Measurements from ENCODE around the gene CHGA.

CHGA gene

DNA sequence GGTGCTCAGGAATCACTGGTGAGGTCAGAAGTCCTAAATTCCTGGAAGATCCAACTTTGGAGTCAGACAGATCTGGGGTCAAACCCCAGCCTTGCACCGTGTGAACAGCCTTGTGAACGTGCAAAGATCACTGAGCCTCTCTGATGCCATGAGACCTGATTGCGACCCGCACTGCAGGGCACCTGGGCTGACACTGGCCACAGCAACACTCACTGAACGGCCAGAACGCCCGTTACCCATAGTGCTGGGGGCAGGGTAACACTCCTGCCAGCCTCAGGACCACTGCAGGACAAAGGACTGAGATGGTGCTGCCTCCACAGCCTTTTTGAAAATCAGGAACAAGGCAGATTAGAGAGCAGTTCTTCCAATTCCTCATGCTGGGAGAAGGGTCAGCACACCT lies 28.3 kb downstream of the CHGA start:
- no peak overlapping the region for H3K4me3 ChIP-seq (ENCODE audit: low read depth, low read length)
- no peak for DNase-seq (ENCODE audit: low read depth)
- TF ChIP-seq CTCF (conservative IDR thresholded peaks at IDR 0.05; ENCODE audit: low read depth, low read length) = no peak

DNA sequence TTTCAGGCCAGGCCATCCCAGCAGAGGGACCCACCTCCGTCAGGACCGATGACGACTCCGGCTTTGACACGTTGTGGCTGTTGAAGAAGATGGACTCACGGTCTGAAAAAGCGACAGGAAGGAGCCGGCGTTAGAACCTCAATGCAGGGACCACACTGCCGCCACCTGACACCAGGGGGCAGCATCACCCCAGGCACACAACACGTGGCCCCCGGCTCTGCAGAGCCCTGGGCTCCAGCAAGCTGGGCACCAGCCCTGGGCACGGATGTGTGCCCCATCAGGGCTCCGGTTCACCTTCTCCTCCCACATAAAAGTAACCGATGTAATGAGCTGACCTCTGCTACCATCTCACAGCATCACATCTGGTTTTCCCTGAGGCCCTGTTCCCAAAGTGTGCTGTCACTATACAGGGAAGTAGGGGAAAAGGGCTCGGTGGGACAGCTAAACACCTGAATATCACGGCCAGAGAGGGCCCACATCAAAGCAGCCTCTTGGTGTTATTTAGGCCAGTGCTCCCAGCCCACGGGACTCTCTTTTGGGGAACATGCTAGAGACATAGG lies 29.0 kb downstream of the CHGA start:
- peak; percentile 77 for DNase-seq (ENCODE audit: low read depth)
- no peak overlapping the region for H3K4me3 ChIP-seq (ENCODE audit: low read depth, low read length)
- TF ChIP-seq CTCF (conservative IDR thresholded peaks at IDR 0.05; ENCODE audit: low read depth, low read length) = peak; percentile 97

DNA sequence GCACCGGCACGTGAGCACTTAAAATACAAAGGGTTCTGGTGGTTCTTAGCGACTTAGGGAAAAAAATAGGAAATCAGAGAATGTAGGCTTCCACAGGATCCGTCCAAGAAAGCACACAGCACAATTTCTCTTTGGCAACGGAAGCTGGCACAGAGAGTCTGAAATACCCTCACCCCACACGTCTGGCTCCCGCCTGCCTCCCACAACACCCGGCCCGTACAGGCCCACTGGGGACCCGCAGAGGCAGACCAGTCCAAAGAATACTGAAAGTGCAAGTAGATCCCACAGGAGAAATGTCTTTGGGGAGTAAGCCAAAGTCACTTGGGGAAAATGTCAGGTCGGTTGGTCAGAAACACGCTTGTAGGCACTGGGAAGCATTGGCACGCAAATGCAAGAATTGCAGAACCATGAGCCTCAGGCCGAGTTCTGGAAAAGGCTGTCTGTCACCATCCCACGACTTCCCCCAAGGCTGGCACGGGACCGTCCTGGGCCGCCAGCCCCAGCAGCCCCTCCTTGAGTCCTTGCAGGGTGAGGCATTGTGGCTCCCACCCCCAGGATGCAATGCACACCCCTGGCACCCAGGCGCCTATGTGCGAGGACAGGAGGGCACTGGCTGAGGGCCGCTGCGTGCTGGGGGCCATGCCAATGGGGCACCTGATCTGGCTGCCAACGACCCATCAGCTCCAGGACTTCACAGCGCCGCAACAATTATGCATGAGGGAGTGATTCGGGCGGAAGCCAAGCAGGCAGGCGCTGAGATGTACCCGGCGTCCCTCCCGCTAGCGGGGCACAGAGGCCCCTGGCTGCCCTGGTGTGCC lies 29.7 kb downstream of the CHGA start:
- DNase-seq (ENCODE audit: low read depth) = no peak
- no peak for TF ChIP-seq CTCF (conservative IDR thresholded peaks at IDR 0.05; ENCODE audit: low read depth, low read length)
- no peak overlapping the region for H3K4me3 ChIP-seq (ENCODE audit: low read depth, low read length)

DNA sequence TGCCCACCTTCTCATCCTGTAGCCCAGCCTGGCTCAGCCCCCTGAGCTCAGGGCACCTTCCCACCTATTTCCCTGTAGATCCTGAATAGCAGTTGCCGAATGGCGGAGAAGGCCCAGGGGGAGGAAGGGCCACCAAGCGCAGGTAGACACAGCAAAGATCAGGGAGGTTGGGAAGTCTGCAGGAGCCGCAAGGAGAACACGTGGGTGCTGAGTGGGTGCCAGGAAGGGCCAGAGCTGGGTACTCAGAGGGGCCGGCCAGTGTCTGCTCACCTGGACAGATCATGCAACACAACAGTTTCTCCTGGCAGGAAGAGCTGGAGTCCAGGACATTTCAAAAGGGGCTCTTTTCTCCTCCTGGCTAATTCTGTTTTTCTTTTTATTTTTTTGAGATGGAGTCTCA lies 30.6 kb downstream of the CHGA start:
- H3K4me3 ChIP-seq (ENCODE audit: low read depth, low read length) = no peak overlapping the region
- DNase-seq (ENCODE audit: low read depth) = no peak
- TF ChIP-seq CTCF (conservative IDR thresholded peaks at IDR 0.05; ENCODE audit: low read depth, low read length) = no peak

- no peak for TF ChIP-seq CTCF (conservative IDR thresholded peaks at IDR 0.05; ENCODE audit: low read depth, low read length)
- no peak overlapping the region for H3K4me3 ChIP-seq (ENCODE audit: low read depth, low read length)
- DNase-seq (ENCODE audit: low read depth) = no peak
Measured at GRCh38 chr14:92954933-92955332, 32.0 kb downstream of the CHGA start.

DNA sequence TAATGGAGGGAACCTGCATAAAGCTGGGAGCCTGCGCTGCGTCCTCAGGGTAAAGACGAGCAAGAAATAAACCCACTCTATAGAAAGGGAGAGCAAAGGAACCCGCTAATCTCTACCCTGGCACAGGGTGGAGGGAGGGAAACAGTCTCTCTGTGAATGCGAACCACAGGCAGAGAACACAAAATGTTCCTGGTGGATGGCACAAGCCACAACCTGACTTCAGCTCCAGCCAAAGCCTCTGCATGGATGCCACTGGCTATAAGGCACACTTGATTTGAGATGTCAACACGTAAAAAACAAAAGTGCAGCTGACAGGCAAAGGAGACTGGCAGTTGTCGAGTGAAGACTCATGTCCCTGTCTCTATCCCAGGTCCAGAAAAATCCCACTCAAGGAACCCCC lies 32.4 kb downstream of the CHGA start:
- TF ChIP-seq CTCF (conservative IDR thresholded peaks at IDR 0.05; ENCODE audit: low read depth, low read length) = no peak
- DNase-seq (ENCODE audit: low read depth) = no peak
- H3K4me3 ChIP-seq (ENCODE audit: low read depth, low read length) = no peak overlapping the region

GRCh38 chr14:92956961-92957360 lies 34.0 kb downstream of the CHGA start:
- no peak overlapping the region for H3K4me3 ChIP-seq (ENCODE audit: low read depth, low read length)
- no peak for DNase-seq (ENCODE audit: low read depth)
- TF ChIP-seq CTCF (conservative IDR thresholded peaks at IDR 0.05; ENCODE audit: low read depth, low read length) = no peak
